ENCODE measurements around the gene SLC7A1.

Gene SLC7A1

DNA sequence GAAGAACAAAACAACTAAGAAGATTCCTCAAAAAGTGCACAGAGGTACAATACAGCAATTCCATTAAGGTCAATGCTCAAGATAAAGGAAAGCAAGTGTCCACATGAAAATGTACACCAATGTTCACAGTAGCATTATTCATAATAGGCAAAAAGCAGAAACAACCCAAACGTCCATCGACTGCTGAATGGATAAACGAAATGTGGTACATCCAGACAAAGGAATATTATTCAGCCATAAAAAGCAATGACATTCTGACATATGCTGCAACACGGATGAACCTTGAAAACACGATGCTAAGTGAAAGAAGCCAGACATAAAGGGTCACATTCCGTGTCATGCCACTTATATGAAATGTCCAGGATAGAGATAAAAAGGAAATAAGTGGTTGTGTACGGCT lies 29.3 kb downstream of the SLC7A1 start:
- no peak for DNase-seq
- intact Hi-C loops (cut with DNase I): no loop called here

DNA sequence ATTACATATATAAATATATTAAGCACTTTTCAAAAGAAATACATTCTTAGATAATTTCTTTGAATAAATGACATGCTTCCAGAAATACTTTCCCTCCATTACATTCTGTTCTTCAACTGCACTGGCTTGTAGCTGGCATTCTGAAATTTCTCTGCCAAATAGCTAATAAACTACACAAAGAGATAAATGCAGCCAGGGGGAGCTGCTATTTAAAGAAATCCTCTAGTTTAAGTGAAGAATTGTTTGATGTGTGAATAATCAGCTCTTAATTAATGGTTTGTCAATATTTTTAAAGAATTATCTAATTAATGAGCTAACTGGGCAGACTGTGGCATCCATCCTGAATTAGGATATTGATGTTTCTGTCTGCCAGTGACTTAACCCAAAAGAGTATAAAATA lies 30.7 kb downstream of the SLC7A1 start:
- intact Hi-C loops (cut with DNase I): no loop called here
- DNase-seq: no peak

DNA sequence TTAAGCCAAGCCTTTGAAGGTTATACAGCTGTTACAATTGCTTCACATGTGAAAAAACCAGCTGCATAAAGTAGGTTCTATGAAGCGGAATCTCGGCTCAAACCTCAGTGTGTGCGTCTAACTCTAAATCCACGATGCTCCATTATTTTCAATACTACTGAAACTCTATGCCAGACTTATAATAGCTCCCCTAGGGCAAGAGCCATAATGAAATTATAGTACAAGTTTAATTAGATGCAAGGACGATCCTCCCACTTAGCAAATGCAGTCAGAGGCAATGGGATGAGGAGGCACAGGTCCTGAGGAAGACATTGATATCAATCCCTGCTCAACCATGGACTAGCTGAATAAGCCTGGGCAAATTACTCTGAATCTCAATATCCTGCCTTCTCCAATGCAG lies 31.1 kb downstream of the SLC7A1 start:
- intact Hi-C loops (cut with DNase I): no loop called here
- no peak for DNase-seq

DNA sequence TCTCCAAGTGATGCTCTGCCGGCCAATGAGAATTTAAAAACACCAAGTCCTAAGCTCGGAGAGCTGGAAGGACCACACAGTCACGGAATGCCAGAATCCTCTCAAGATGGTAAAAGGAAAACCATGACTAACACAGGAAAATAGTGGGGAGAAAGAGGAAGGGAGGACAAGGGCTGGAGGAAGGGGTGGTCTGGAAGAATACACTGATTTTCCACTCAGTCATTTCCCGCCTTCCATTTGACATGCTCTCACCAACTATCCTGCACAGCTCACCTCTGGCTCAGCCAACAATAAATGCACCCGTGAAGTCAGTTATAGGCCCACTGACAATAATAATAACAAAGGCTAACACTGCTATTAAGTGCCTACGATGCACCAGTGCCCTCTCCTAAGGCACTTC lies 31.5 kb downstream of the SLC7A1 start:
- intact Hi-C loops (cut with DNase I): no loop called here
- DNase-seq: no peak

DNA sequence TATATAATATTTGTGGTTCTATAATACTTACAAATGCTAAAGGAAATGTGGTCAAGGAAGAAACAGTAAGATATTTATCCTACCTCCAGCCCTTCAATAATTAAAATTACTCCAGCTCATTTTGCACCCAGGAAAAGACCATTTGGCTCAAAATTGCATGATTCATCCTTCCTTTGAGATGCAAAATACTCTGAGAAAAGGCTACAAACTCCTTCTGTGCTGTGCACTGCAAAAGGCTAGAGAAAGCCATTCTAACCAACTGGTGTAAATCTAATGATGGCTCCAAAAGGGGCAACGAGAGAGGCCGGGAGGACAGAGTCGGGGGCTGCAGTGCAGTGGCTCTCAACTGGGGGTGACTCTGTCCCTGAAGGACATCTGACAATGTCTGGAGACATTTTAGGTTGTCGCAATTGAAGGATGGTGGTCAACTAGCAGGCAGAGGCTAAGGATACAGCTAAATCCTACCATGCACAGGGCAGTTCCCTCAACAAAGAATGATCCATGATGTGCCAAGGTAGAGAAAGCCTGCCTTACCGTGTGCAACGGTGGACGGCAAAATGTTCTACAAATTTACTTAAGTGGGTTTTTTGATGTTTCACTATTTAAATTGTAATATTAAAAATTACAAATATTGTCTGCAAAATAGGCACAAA lies 32.6 kb downstream of the SLC7A1 start:
- intact Hi-C loops (cut with DNase I): no loop called here
- no peak for DNase-seq

DNA sequence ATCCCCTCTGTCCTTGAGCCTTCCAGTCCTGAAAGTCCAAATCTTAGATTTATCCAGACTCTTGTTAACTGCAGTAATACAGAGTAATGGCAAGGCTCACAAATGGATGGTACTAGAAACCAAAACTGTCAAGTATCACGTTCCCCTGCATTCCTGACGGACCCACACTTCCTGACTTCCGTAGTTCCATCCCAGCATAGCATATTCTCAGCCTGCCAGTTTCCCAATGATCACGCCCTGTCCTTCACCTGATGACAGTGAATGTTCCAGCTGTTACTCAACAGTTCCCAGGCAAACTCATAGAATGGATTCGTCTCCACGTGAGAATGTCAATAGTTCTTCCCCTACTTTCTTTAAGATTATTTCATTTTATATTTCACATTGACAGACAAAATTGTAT lies 33.6 kb downstream of the SLC7A1 start:
- DNase-seq: no peak
- intact Hi-C loops (cut with DNase I): no loop called here

DNA sequence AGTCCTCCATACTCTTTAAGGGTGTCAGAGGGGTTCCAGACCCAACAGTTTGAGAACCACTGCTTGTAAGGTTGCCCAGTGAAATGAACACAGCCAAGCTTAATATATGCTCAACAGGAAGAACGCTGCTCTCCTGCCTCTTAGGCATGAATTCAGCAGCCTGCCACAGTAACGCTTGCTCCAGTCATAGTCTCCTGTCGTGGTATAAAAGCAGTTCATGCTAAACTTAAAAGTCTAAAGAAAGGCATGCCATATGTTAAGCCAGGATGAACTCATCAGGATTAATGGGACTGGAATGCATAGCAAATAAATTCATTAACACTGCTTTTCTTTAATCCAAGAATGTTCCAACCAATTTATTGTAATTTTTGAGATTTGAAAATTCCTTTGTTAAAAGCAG lies 38.7 kb downstream of the SLC7A1 start:
- DNase-seq: no peak
- intact Hi-C loops (cut with DNase I): no loop called here

DNA sequence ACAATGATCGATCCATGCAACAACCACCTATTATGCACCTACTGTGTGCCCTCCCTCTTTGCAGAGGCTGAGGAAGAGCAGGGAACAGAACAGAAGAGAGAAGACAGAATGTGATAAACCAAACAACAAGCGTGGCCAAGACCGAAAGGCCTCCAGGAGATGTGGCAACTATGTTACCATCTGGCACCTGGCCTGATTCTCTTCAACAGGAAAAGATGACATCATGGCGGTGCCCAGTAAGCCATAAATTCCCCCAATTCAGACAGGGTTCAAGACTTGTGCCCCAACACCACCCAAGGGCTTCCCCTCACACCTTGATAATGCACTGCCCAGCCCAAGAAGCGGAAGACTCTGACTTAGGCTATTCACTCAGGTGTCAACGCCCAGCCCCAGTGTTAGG lies 44.3 kb downstream of the SLC7A1 start:
- no peak for DNase-seq
- intact Hi-C loops (cut with DNase I): no loop called here

DNA sequence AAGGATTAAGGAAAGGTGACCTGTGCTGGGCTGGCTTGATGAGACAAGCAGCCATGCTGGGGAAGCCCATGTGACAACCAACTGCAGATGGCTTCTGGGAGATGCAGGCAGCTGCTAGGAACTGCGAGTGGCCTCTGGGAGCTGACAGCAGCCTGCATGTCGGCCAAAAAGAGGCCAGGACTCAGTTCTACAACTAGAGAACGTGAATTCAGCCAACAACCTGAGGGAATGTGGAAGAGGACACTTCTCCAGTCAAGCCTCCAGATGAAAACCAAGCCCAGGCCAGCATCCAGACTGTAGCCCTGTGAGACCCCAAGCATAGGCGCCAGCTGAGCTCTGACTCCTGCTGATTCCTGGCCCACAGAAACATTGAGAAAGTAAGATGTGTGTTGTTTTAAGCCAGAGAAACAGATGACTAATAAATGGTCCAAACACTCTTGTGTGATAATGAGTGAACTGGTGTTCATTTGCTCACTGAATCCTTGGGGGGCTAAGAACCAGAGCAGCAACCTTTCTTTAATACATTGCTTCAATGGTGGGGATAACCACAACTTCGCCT lies 45.0 kb downstream of the SLC7A1 start:
- no peak for DNase-seq
- intact Hi-C loops (cut with DNase I): no loop called here

DNA sequence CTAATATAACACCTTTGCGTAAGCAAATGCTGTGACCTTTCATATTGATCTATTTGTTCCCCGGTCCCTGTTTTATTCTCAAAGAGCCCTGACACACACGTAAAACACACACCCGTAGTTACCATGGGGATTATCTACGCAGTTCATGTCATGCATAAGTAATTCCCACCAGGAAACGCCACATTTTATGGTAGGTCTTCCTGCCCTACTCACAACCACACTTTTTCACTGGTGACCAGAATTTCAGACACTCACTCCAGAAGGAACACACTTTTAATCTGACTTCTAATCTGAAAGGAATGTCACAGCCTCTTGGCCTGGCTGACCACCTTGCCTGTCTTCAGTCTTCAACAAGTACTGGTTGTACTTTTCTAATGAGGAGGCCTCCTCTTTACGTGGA lies 46.8 kb downstream of the SLC7A1 start:
- DNase-seq: no peak
- intact Hi-C loops (cut with DNase I): no loop called here

DNA sequence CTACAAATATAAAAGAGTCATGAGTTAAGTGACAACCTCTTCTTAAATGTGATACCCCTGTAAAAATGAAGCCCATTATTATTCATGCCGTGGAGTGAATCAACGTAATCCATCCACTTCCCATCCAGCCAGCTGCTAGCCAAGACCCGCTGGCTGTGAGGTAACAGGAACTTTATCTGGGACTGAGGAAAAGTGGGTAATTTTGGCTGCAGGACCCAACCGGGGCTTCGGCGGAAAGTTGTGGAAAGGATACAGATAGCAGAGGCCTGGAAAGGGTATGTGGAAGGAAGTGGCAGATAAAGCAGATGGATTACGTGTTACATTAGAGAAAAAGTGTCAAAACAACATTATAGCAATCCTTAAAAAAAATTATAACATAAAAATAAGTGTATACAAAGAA lies 48.3 kb downstream of the SLC7A1 start:
- intact Hi-C loops (cut with DNase I): no loop called here
- no peak for DNase-seq

DNA sequence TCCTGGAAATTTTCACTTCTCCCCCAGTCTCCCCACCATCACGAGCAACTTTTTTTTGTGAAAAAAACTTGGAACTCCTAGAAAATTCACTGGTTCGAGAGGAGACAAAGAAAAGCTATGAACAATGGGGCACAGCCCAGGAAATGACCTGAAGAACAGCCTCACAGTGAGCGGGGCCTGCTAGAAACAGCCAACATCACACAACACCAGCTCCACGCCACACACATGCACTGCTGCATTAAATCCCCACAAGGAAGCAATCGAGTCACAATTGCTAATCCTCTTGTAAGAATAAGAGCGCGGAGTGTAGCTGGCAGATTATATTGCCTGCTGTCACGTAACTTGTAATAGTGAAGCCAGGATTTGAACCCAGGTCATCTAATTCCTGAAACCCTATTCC lies 48.8 kb downstream of the SLC7A1 start:
- DNase-seq: no peak
- intact Hi-C loops (cut with DNase I): no loop called here

DNA sequence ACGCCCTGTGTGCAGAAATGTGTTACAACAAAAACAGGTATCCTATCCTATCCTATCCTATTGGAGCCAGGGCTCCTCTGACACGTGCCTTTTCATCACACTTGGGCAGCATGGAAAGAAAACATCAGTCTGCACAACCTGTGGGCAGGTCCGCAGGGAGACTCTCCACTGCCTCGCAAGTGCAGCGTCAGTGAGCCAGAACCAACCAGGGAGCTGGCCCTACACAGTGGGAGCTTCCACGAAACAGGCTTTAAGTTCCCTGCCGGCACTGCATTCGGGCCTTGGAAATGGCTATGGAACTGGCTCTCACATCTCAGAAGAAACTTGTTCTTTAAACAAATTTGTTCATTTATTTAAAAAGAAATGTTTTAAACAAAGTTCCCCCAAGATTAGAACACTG lies 49.5 kb downstream of the SLC7A1 start:
- intact Hi-C loops (cut with DNase I): no loop called here
- no peak for DNase-seq

DNA sequence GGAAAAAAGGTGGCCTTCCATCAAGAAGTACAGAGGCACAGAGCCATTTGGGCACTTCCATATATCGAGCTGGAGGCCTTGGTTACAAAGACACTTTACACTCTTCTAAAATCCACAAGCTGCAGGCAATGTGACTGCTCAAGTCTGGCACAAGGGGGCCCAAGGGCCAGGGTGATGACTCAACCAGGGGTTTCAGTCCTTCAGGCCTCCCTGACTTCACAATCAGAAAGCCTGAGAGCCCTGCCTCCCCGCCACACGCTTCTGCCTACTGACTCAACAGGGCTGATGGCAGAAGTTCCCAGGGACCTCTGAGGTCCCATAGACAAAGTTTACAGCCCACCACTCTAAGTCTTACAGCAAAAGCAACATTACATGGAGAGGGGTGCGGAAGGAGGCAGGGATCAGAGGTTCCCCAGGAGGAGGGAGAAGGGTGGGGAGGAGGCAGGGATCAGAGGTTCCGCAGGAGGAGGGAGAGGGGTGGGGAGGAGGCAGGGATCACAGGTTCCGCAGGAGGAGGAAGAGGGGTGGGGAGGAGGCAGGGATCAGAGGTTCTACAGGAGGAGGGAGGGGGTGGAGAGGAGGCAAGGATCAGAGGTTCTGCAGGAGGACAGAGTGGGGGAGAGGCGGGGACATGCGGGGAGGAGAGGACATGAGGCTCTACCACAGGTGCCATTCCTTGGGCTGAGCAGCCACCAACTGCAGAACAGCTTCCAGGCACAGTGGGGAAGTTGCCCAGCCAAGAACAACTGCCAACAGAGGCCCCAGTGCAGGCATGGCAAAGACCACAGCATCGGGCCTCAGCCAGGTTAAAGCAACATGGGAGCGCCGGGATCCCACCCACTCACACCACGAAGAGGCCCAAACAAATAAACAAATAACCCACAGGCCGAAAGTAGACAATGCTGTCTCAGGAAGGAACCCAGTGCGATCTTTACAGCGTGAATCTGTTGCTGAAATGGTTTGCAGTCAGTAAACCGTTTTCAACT lies 52.0 kb downstream of the SLC7A1 start:
- DNase-seq: no peak
- intact Hi-C loops (cut with DNase I): no loop called here

DNA sequence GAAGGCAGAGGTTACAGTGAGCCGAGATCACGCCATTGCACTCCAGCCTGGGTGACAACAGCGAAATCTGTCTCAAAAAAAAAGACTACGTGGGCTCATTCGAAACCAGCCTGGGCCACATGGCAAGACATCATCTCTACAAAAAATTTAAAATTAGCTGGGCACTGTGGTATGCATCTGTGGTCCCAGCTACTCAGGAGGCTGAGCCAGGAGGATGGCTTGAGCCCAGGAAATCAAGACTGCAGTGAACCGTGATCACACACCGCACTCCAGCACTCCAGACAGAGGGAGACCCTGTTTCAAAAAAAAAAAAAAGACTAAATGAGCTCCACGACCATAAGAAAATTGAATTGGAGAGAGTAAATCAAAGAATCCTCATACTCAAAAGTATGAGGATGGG lies 53.1 kb downstream of the SLC7A1 start:
- intact Hi-C loops (cut with DNase I): no loop called here
- no peak for DNase-seq

DNA sequence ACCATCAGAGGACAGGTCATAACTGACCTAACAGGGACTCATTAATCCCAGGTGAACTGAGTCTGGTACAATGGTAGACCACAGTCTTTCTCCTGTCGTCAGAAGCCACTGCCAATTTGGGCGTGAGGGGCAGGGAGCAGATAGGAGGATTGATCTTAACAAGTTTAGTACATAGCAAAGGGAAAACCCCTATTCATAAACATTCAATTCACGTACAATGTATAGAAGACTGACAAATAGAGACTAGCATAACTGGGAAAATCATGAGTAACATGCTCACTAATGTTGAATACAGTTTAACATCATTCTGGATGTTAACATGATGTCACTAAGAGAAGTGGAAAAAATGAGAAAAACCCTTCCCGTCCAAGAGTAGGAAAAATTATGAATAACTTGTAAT lies 54.1 kb downstream of the SLC7A1 start:
- no peak for DNase-seq
- intact Hi-C loops (cut with DNase I): no loop called here

DNA sequence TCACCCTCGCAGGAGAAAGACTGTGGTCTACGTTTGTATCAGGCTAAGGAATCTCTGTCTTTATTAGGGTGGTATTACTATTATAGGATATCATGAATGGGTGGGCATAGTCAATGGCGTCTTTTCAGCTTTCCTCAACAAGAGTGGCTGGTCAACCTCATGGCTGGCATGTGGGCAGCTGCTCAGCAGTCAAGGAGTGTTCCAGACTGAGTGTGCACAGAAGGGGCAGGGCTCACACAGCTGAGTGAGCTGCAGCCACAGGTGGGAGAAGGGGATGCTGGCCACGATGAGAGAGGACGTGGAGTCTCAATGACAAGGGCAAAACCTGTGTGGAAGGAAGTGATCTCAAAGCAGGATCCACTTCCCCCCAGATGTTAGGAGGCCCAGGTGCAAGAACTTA lies 54.7 kb downstream of the SLC7A1 start:
- intact Hi-C loops (cut with DNase I): no loop called here
- no peak for DNase-seq

DNA sequence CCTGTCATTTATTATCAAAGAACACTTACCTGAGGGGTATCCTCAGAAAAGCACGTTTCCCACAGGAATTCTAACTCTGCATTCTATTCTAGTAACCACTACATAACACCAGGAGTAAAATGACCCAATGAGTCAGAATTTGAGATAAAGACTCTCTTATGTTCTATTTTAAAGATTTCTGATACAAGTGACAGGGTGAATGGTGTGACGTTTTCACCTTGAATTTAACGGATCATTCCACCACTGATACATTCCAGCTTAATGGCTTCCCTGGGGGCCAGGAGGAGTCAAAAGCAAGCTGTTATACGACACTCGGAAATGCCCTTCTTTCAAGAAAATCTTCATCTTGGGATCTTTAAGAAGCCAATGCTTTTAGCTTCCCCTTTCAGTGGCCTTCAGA lies 55.2 kb downstream of the SLC7A1 start:
- intact Hi-C loops (cut with DNase I): no loop called here
- no peak for DNase-seq

DNA sequence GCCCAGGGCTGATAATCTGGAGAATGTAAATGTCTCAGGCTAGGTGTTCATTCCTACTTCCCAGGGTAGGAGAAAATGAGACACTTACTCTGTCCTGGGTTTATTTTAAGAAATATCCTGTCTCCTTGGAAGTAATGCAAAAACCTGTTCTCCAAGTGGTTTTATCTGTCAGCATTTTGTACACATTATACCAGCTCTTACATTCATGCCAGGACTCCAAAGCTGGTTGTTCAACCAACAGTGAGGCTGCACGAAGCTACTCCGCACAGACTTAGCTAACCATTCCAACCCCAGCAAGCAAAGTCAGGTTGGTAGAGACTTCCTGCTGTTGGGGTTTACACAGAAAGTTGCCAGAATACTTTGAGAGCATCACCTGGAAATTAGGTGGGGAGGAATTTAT lies 55.6 kb downstream of the SLC7A1 start:
- intact Hi-C loops (cut with DNase I): no loop called here

DNA sequence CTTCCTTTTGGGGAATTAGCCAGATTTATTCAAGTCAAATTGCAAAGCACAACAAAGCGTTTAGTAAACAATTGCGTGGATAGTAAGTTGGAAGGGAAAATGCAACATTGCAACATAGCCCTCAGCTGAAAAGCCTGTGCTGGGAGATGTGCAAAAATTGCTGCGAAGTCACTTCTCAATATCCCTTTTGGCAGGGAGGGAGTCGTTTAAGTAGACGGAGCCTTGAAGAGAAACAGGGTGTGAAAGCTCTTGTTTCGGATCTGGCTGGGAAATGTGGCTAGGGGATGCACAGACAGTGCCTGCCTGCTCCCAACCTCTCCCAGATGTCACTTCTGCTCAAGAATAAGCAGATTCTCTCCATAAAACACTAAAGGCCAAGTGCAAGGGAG lies 56.8 kb downstream of the SLC7A1 start:
- no peak for DNase-seq
- intact Hi-C loops (cut with DNase I): no loop called here

More for the DNA sequence above, 55.6 kb downstream of the SLC7A1 start:
- no peak for DNase-seq

All from head of caudate nucleus (tissue), 42 donors.